Loucy (cell line): ENCODE data around the gene CHAF1B.

Experiments used
- H2AFZ ChIP-seq: fragments of 200-600 bp; sonication (generic); 2 replicates; pipeline ENCODE4 v1.6.0; 2016; ENCODE audit warnings: antibody characterized with exemption, mild to moderate bottlenecking, low read length, moderate library complexity
- H3F3A ChIP-seq: fragments of 200-600 bp; 2 replicates; pipeline ENCODE4 v1.6.0; 2016; ENCODE audit warnings: antibody characterized with exemption, low read depth, mild to moderate bottlenecking
- H3K27me3 ChIP-seq: fragments of 200-600 bp; sonication (generic); 2 replicates; pipeline ENCODE4 v1.6.1; 2014; ENCODE audit warnings: low read length, mild to moderate bottlenecking; ENCODE audit not compliant: insufficient read depth, poor library complexity, severe bottlenecking
- H3K36me3 ChIP-seq: fragments of 200-600 bp; sonication (generic); 2 replicates; pipeline ENCODE4 v1.6.1; 2016; ENCODE audit warnings: low read length; ENCODE audit not compliant: insufficient read depth
- H3K4me1 ChIP-seq: fragments of 200-600 bp; sonication (generic); 2 replicates; pipeline ENCODE4 v1.5.1; 2014; ENCODE audit warnings: low read length, mild to moderate bottlenecking; ENCODE audit not compliant: insufficient read depth, poor library complexity, severe bottlenecking
- H3K4me2 ChIP-seq: fragments of 200-600 bp; sonication (generic); 2 replicates; pipeline ENCODE4 v1.6.0; 2014; ENCODE audit warnings: antibody characterized with exemption, low read length, low read depth, mild to moderate bottlenecking; ENCODE audit not compliant: poor library complexity, severe bottlenecking
- H3K4me3 ChIP-seq: fragments of 200-600 bp; sonication (generic); 2 replicates; pipeline ENCODE4 v1.5.1; 2014; ENCODE audit warnings: low read length, mild to moderate bottlenecking, mixed read lengths; ENCODE audit not compliant: poor library complexity, severe bottlenecking
- H3K79me2 ChIP-seq: fragments of 200-600 bp; sonication (generic); 2 replicates; pipeline ENCODE4 v1.6.1; 2014; ENCODE audit warnings: low read length; ENCODE audit not compliant: insufficient read depth
- H3K9ac ChIP-seq: fragments of 200-600 bp; sonication (generic); 2 replicates; pipeline ENCODE4 v1.6.0; 2014; ENCODE audit warnings: mild to moderate bottlenecking, low read depth, low read length, moderate library complexity; ENCODE audit not compliant: poor library complexity, severe bottlenecking
- H3K9me2 ChIP-seq: fragments of 200-600 bp; sonication (generic); replicated peaks from 2 replicates; pipeline ENCODE4 v1.6.1; 2016; ENCODE audit warnings: low read depth, low read length, mixed read lengths
- H3K9me3 ChIP-seq: fragments of 200-600 bp; sonication (generic); 2 replicates; pipeline ENCODE4 v1.6.1; 2014; ENCODE audit warnings: mild to moderate bottlenecking, antibody characterized with exemption, low read length, low read depth; ENCODE audit not compliant: insufficient read depth
- H4K20me1 ChIP-seq: fragments of 200-600 bp; sonication (generic); 2 replicates; pipeline ENCODE4 v1.6.0; 2014; ENCODE audit warnings: antibody characterized with exemption, low read length, mild to moderate bottlenecking; ENCODE audit not compliant: insufficient read depth, poor library complexity, severe bottlenecking
- EZH2phosphoT487 ChIP-seq: fragments of 200-600 bp; IDR thresholded peaks from 2 replicates; pipeline ENCODE4 v1.6.1; 2018; ENCODE audit warnings: antibody characterized with exemption, mild to moderate bottlenecking, moderate library complexity, borderline replicate concordance
- TF ChIP-seq, protein P1 (sequence below): fragments of 200-600 bp; sonication (generic); conservative IDR thresholded peaks from 2 replicates; pipeline ENCODE4 v1.5.1; 2014; ENCODE audit warnings: mild to moderate bottlenecking, antibody characterized with exemption, low read length

Gene CHAF1B

GRCh38 chr21:36452281-36452825 lies 67.2 kb downstream of the CHAF1B start:
- H3K27me3 ChIP-seq, result no peaks in the 10 kb centered on the region
- H3K9me2 ChIP-seq, result no peaks in the 10 kb centered on the region
- H4K20me1 ChIP-seq, result no peaks in the 10 kb centered on the region
- no peaks in the 10 kb centered on the region for H3F3A ChIP-seq
- no peak overlapping the region for H3K9ac ChIP-seq
- no peaks in the 10 kb centered on the region for H3K36me3 ChIP-seq
- H2AFZ ChIP-seq, result no peak overlapping the region
- no peak for TF ChIP-seq EZH2phosphoT487
- TF ChIP-seq, protein P1, sequence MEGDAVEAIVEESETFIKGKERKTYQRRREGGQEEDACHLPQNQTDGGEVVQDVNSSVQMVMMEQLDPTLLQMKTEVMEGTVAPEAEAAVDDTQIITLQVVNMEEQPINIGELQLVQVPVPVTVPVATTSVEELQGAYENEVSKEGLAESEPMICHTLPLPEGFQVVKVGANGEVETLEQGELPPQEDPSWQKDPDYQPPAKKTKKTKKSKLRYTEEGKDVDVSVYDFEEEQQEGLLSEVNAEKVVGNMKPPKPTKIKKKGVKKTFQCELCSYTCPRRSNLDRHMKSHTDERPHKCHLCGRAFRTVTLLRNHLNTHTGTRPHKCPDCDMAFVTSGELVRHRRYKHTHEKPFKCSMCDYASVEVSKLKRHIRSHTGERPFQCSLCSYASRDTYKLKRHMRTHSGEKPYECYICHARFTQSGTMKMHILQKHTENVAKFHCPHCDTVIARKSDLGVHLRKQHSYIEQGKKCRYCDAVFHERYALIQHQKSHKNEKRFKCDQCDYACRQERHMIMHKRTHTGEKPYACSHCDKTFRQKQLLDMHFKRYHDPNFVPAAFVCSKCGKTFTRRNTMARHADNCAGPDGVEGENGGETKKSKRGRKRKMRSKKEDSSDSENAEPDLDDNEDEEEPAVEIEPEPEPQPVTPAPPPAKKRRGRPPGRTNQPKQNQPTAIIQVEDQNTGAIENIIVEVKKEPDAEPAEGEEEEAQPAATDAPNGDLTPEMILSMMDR, result no peak
- peaks cover 10% of the 10 kb centered on the region for H3K4me1 ChIP-seq
- H3K9me3 ChIP-seq, result no peaks in the 10 kb centered on the region
- no peaks in the 10 kb centered on the region for H3K79me2 ChIP-seq
- no peak overlapping the region for H3K4me2 ChIP-seq
- no peak overlapping the region for H3K4me3 ChIP-seq

DNA sequence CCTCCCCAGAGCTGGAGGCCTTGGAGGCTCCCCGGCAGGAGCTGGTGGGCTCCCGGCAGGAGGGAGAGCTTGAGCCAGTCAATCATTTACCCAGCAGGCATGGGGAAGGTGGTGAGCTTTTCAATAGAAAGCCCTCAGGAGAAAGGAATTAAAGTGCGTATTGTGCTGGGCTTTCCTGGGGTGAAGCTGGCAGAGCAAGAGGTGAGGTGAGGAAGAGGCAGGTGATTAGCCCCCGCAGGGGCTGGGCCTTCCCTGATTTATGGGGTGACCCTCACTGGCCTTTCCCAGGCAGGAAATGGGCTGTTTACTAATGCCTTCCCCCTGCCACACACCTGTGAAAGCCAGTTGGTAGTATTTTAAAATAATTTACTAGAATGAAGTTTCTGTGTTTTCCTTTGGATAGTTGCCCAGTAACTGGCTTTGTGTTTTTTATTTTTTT lies 68.9 kb downstream of the CHAF1B start:
- Histone ChIP-seq H2AFZ (no peak overlapping the region), H3K79me2 (no peaks in the 10 kb centered on the region), H3K4me1 (peaks cover 10% of the 10 kb centered on the region), H3K9ac (no peak overlapping the region), H3K27me3 (no peaks in the 10 kb centered on the region), H3K4me3 (no peak overlapping the region), H3K36me3 (no peaks in the 10 kb centered on the region), H3F3A (no peaks in the 10 kb centered on the region), H3K4me2 (no peak overlapping the region), H3K9me3 (no peaks in the 10 kb centered on the region), H3K9me2 (no peaks in the 10 kb centered on the region), H4K20me1 (no peaks in the 10 kb centered on the region)
- TF ChIP-seq, protein P1, result no peak
- no peak for TF ChIP-seq EZH2phosphoT487

DNA sequence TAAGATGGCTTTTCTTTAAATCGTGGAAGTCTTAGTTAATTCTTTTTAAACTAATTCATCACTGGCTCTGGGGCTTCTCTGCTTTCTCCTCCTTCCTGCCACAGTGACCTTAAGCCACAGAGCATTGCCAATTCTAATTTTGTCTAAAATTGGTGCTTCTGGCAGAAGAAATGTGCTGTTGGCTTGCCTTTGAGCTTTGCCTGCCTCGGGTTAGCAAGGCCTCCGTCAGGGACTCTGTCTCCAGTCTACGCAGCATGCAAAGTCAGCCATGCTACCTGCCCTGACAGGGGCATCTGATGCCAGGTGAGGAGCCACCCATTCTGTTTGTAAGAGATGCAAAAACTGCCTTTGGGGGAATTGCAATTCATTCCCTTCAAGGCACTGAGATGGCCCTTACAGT lies 69.5 kb downstream of the CHAF1B start:
- Histone ChIP-seq H3K9me2 (no peaks in the 10 kb centered on the region), H3K27me3 (no peaks in the 10 kb centered on the region), H3K4me1 (peaks cover 10% of the 10 kb centered on the region), H3K9me3 (no peaks in the 10 kb centered on the region), H3K4me3 (no peak overlapping the region), H3K4me2 (no peak overlapping the region), H3K79me2 (no peaks in the 10 kb centered on the region), H2AFZ (no peak overlapping the region), H3K9ac (no peak overlapping the region), H3F3A (no peaks in the 10 kb centered on the region), H3K36me3 (no peaks in the 10 kb centered on the region), H4K20me1 (no peaks in the 10 kb centered on the region)
- no peak for TF ChIP-seq EZH2phosphoT487
- TF ChIP-seq, protein P1, result no peak
